ENCODE results near the gene IMMP2L. TPM values are rescaled to one million over a fixed set of nuclear protein-coding genes. Genes with fewer than 3 reads are reported as not detected.

IMMP2L gene
- total RNA-seq, 1 donor from 2014 or later: 29.7 TPM

GRCh38 chr7:111437736-111438135 is 124.6 kb downstream of the IMMP2L start:
- peaks cover 26% of the 10 kb centered on the region for H3K36me3 Mint-ChIP-seq (ENCODE audit: insufficient read depth)
- H3K27ac Mint-ChIP-seq: no peak overlapping the region
- no peak overlapping the region for H3K4me3 Mint-ChIP-seq (ENCODE audit: low read depth)
- TF ChIP-seq CTCF (IDR thresholded peaks at IDR 0.05; ENCODE audit: unreplicated experiment): no peak
- H3K9me3 Mint-ChIP-seq (ENCODE audit: low read depth): peaks cover 32% of the 10 kb centered on the region
- peaks cover 12% of the 10 kb centered on the region for H3K4me1 Mint-ChIP-seq (ENCODE audit: low read depth)
- no peak for DNase-seq (ENCODE audit: low spot score, unreplicated experiment)
- no peaks in the 10 kb centered on the region for H3K27me3 Mint-ChIP-seq

GRCh38 chr7:111436608-111437007 is 125.7 kb downstream of the IMMP2L start:
- no peak for DNase-seq (ENCODE audit: low spot score, unreplicated experiment)
- no peaks in the 10 kb centered on the region for H3K27me3 Mint-ChIP-seq
- H3K9me3 Mint-ChIP-seq (ENCODE audit: low read depth): peaks cover 32% of the 10 kb centered on the region
- TF ChIP-seq CTCF (IDR thresholded peaks at IDR 0.05; ENCODE audit: unreplicated experiment): no peak
- H3K27ac Mint-ChIP-seq: peak overlapping the region; percentile 52
- H3K4me1 Mint-ChIP-seq (ENCODE audit: low read depth): peaks cover 12% of the 10 kb centered on the region
- peaks cover 26% of the 10 kb centered on the region for H3K36me3 Mint-ChIP-seq (ENCODE audit: insufficient read depth)
- H3K4me3 Mint-ChIP-seq (ENCODE audit: low read depth): no peak overlapping the region

- Mint-ChIP-seq H3K9me3 (ENCODE audit: low read depth) (peaks cover 22% of the 10 kb centered on the region), H3K27me3 (no peaks in the 10 kb centered on the region), H3K4me3 (ENCODE audit: low read depth) (no peak overlapping the region), H3K4me1 (ENCODE audit: low read depth) (peaks cover 4% of the 10 kb centered on the region), H3K36me3 (ENCODE audit: insufficient read depth) (peaks cover 19% of the 10 kb centered on the region), H3K27ac (no peak overlapping the region)
- no peak for TF ChIP-seq CTCF (IDR thresholded peaks at IDR 0.05; ENCODE audit: unreplicated experiment)
- DNase-seq (ENCODE audit: low spot score, unreplicated experiment): no peak
Observed at GRCh38 chr7:111433426-111433825, 128.9 kb downstream of the IMMP2L start.

- Mint-ChIP-seq H3K27ac (no peak overlapping the region), H3K36me3 (ENCODE audit: insufficient read depth) (peaks cover 11% of the 10 kb centered on the region), H3K27me3 (no peaks in the 10 kb centered on the region), H3K4me1 (ENCODE audit: low read depth) (peaks cover 3% of the 10 kb centered on the region), H3K9me3 (ENCODE audit: low read depth) (peaks cover 13% of the 10 kb centered on the region), H3K4me3 (ENCODE audit: low read depth) (no peak overlapping the region)
- TF ChIP-seq CTCF (IDR thresholded peaks at IDR 0.05; ENCODE audit: unreplicated experiment): no peak
- DNase-seq (ENCODE audit: low spot score, unreplicated experiment): no peak
Observed at GRCh38 chr7:111429781-111430180, 132.5 kb downstream of the IMMP2L start.

- H3K36me3 Mint-ChIP-seq (ENCODE audit: insufficient read depth): peaks cover 3% of the 10 kb centered on the region
- H3K9me3 Mint-ChIP-seq (ENCODE audit: low read depth): peaks cover 23% of the 10 kb centered on the region
- peak overlapping the region; percentile 43 for H3K27ac Mint-ChIP-seq
- H3K4me1 Mint-ChIP-seq (ENCODE audit: low read depth): peaks cover 3% of the 10 kb centered on the region
- TF ChIP-seq CTCF (IDR thresholded peaks at IDR 0.05; ENCODE audit: unreplicated experiment): no peak
- DNase-seq (ENCODE audit: low spot score, unreplicated experiment): no peak
- H3K27me3 Mint-ChIP-seq: no peaks in the 10 kb centered on the region
- H3K4me3 Mint-ChIP-seq (ENCODE audit: low read depth): no peak overlapping the region
Observed at GRCh38 chr7:111424768-111425167, 137.5 kb downstream of the IMMP2L start.

All from progenitor cell of endocrine pancreas (in vitro differentiated cells).